NCI-H82 treated with DMSO at 0.1 percent for 48 hours (cell line): ENCODE data around the gene CPLX1.

Source experiments
- DNase-seq: peaks from one replicate; lab custom pipeline; 2025; ENCODE audit not compliant: unreplicated experiment; lab: John Stamatoyannopoulos, UW

The CPLX1 gene

DNA sequence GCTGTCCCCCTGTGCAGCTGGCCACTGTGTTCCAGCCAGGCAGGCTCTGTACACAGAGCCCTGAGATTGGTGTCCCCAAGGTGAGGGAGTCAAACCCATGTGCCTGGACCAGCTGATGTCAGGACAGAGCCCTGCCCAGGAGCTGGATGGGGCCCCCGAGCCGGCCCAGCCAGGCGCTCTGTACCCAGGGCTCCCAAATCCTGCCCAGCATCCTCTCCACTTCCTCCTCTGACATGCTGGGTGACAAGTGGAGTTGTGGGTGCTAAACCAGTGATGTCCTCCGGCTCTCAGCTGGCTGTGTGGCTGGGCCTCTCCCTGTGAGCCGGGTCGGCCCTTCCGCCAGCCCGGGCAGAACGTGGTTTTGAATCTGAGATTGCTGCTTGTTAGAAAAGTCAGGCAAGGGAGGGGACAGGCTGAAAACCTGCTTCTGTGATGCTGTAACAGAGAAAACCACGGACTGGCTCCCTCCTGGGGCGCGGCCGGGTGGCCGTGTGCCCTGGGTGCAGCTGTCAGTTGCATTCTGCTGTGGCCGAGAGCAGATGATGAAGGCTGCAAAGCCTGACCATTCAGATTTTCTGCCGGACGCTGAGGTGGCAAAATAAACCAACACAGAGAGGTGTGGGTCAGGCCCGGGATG lies 7.9 kb upstream of the CPLX1 start:
- DNase-seq: no peak

- no peak for DNase-seq
Observed at GRCh38 chr4:833156-833555, 7.2 kb upstream of the CPLX1 start.

- DNase-seq: no peak
Observed at GRCh38 chr4:832536-832935, 6.6 kb upstream of the CPLX1 start.

- no peak for DNase-seq
Observed at GRCh38 chr4:832108-832507, 6.2 kb upstream of the CPLX1 start.

DNA sequence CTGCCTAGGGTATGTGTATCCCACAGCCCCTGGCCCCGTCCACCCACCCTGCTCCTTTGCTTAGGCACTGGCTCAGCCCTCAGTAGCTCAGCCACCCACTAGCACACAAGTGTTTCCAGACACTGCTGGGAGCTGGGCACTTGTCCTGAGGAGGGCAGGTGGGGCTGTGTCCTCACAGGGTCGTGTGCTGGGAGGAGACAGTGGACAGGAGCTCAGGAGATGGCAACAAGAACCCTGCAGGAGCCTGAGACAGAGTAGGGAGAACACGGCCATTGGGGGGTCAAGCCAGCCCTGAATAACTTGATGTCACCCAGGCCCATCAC lies 5.5 kb upstream of the CPLX1 start:
- no peak for DNase-seq

DNA sequence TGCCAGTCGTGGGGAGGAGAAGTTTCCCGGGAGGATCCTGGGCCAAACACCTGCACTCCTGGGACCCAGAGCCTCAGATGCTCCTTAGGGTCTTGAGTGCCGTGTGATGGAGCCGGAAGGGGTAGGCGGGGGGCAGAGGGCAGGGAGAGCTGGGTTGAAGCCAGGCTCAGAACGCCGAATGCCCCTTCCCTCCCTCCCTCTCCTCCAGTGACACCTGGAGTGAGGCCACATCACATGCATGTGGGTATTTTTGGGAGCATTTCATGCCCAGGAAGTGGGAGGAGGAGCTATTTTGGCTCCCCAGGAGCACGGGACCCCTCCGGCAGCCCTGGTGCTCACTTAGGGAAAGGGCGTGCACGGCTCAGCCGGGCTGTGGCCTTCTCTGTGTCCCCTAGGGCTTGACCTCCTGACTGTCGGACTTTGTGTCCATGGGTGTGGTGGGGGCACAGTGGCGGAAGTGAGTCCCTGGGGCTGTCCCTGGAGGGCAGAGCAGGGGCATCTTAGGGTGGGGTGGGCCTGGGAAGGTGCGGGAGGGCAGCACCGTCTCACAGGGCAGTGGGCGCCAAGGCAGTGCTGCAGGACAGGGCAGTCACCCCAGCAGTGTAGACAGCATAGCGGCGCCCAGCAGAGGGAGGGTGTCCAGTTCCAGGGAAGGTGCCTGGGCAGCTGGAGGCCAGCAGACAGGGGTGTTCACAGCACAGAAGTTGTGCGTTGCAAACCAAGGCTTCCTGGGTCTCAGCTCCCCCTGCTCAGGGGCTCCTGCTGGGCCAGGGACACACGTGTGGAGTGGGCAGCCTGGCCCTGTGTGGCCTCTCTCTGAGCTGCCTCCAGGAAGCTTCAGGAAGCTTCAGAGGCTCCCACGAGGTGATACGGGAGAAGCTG lies 4.9 kb upstream of the CPLX1 start:
- DNase-seq: no peak

GRCh38 chr4:829761-830600 lies 4.1 kb upstream of the CPLX1 start:
- no peak for DNase-seq

- DNase-seq: no peak
Observed at GRCh38 chr4:829291-829690, 3.4 kb upstream of the CPLX1 start.

- DNase-seq: no peak
Observed at GRCh38 chr4:828641-829271, 2.8 kb upstream of the CPLX1 start.

GRCh38 chr4:827209-828081 lies 1.5 kb upstream of the CPLX1 start:
- no peak for DNase-seq

DNA sequence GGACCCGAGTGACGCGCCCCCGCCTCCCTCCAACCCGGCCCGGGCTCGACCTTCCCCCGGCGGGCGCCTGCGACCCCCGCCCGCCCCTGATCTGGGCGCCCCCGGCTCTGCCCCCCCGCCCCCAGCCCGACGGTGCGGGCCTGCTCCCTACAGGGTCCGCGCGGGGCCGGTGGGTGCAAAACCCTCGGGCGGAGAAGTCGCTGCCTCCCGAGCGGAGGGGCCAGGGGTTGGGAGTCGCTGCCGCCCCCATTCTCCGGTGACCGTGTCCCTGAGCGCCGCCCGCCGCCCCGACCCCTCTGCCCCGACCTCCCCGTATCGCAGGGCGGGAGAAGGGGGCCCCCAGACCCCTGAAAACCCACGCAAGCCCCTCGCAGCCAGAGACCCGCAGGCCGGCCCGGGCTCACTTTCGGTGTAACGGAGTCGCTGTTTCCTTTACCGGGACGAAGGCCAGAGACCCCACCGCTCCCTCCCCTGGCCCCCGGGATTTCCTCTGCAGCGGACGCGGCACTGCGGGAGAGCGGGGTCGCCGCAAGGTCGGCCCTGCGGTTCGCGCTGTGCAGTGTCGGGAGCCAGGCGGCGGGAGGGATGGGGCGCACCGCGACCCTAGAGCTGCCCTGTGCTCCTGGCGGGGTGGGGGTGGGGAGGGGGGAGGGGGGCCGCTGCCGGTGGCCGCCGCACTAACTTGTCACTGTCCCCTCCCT lies 729 bp upstream of the CPLX1 start:
- no peak for DNase-seq

GRCh38 chr4:825063-825970 lies 612 bp downstream of the CPLX1 start:
- DNase-seq: no peak

DNA sequence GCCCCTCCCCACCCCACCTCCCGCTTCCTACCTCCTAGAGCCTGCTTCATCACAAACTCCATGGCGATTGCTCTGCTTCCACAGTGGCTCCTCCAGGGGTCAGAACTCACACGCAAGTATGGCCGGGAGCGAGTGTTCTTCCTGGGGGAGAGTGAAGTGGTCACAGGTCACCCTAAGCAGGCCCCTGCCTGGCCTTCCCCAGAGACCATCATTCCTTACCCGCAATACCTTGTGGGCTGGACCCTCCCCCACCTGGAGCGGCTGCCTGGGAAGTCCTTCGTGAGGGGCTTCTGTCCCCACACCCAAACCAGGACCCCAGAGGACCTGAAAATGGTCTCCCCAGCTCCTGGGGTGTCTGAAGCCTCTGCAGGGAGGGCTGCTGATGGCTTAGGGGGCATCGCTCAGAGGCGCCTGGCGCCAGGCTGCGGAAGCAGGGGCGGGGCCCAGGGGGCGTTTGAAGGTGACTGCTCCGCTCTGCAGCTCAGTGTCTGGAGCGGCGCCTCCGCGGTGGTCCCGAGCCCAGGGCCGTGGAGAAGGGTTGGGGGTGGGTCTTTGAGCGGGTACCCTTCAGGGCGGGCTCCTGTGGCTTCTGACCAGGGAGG lies 1.4 kb downstream of the CPLX1 start:
- DNase-seq: no peak

- no peak for DNase-seq
Observed at GRCh38 chr4:823761-824460, 2.0 kb downstream of the CPLX1 start.

DNA sequence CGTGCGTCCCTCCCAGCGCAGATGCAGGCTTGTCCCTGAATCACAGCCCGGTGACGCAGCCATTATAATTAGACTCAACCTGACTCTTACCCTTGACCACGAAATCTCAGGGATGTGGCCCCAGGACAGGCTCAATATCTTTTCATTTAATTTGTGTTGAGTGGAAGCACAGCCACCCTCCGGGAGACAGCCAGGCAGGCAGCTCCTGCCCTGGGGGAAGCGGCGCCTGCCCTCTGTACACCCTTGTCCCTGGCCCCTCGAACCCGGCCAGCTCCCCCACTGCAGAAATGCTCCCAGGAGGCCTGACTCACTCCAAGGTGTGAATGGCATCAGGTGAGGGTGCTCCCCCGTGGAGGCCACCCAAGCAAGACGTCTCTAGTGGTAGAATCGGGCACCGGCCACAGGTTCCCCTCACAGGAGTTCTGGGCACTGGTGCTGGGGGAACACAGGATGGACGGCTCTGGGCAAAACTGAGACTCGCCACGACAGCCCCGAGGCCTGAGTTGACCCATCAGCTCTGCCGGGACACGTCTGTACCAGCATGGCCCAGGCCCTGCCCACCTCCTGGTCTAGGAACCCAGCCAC lies 2.7 kb downstream of the CPLX1 start:
- DNase-seq: no peak

DNA sequence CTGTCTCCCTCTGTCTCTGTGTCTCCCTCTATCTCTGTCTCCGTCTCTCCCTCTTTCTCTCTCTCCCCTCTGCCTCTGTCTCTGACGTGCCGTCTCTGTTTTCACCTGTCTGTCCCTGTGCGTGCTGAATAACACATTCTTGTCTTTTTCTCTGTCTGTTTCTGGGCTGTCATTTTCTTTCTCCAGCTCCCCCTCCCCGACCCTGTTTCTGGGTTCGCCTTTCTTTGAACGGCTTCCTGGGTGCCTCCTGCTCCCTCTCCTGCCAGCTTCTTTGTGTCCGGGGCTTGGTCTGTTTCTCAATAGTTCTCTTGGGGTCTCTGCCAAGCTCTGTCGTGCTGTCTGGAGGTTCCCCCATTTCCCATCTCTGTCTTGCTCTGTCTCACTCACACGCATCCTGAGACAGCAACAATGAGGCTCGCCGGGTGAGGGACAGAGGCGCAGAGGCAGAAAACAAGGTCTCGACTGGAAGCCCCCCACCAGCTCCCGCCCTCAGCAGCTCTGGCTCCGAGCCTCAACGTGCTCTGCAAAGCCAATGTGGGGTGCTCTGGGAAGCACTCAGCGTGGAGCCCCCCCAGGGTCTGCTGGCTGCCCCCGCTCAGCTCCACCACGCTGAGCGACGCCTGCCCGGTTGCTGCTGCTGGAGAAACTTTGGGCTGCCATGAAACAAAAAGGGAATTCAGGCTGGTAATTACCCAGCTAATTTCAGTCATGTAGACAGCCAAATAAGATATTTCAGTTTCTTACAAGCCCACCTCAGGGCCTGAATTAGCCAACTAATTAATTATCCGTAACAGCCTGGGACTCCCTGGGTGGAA lies 3.4 kb downstream of the CPLX1 start:
- no peak for DNase-seq

DNA sequence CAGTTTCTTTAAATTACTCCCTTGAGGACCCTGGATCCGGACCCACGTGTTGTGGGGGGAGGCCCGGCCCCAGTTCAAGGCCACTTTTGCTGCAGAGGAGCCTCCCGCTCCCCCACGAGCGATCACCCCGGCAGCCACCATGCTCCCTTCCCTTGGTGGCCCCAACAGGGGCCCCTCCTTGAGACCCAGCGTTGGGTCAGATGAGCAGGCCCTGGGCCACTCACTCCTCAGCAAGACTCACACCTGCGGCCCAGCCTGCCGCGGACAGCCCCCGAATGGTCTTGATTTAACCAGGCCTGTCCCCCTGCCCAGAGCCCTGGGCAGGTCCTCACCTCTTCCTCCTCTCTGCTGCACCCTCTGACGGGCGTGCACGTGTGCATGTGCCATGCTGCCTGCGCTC lies 4.3 kb downstream of the CPLX1 start:
- no peak for DNase-seq
